Stimulated activated CD8-positive, alpha-beta memory T cell treated with anti-CD3 and anti-CD28 coated beads, Interleukin-12 subunit alpha, Interleukin-12 subunit beta, amount 100 ng/mL, for 4 hours (primary cell): ENCODE data around the gene MC1R.
A peak's percentile ranks its signal among the peaks of the same experiment; 100 is the strongest.
"Not testable (repeated sequence)": the region's sequence is repeated elsewhere in the genome, so short reads cannot be mapped to it uniquely, and the experiment has no call there.

Source experiments
- DNase-seq: peaks from one replicate; pipeline ENCODE4 v3.0.0-alpha.2; 2020; ENCODE audit warnings: low read depth

The MC1R gene

DNA sequence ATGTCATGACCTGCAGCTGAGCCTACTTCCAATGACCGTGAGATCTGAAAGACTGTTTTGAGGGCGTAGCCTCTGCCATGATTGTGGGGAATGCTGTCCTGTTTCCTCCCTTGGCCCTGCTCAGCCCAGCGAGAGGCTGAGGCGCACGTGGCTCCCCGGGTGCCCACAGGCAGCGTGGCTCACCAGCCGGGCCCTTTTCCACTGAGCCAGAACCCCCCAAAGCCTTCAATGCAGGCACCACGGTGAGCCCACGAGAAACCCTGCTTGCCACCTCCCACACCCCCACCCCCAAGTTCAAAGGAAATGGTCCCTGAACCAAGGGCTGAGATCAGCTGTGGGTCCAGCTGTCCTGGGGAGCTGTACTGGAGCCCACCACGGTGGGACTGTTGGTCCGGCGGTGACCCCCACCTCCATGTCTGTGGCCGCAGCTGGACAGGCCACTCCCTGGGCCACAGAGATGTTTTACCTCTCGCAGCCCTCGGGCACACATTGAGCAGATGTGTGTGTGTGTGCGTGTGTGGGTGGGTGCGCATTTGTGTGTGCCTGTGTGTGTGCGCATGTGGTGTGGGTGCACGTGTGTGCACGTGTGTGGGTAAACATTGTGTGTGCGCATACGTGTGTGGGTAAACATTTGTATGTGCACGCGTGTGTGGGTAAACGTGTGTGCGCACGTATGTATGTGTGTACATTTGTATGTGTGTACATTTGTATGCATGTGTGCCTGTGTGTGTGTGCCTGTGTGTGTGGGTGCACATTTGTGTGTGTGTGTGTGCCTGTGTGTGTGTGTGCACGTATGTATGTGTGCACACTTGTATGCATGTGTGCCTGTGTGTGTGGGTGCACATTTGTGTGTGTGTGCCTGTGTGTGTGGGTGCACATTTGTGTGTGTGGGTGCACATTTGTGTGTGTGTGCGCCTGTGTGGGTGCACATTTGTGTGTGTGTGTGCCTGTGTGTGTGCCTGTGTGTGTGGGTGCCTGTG lies 5.0 kb upstream of the MC1R start:
- DNase-seq = no peak

GRCh38 chr16:89914642-89915285 lies 3.9 kb upstream of the MC1R start:
- not testable (repeated sequence) for DNase-seq

- DNase-seq = no peak
Observed at GRCh38 chr16:89915303-89916232, 3.1 kb upstream of the MC1R start.

DNA sequence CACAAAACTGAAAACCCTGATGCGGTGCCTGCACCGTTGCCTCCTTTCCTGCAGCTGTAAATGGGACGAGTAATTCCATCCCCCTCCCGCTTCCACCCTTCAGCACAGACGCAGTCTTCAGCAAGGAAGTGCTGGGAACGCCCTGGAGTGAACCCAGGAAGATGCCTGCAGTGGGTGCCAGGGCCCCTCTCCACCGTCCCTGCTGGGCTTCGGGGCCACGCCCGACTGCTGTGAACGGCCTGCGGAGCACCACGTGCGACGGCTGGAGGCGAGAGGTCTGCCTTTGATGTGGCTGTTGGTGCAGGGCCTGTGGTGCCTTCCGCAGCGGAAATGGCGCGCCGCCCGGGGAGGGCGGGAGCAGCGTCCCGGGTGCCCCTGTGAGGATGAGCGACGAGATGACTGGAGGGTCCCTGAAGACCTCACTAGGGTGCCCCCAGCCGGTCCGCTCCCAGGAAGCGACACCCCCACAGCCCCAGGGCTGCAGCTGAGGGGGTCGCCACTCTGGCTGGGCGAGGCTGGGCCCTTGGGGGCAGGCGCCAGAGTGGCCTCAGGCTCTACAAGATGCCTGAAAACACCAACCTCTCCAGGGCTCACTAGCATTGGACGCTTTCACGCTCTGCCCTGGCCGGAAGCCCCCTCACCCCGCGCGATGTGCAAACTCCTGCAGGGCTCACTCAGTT lies 749 bp upstream of the MC1R start:
- peak; percentile 64 for DNase-seq

GRCh38 chr16:89919535-89920406 lies 1.1 kb downstream of the MC1R start:
- DNase-seq = no peak

GRCh38 chr16:89920723-89921122 lies 2.1 kb downstream of the MC1R start:
- DNase-seq = no peak

GRCh38 chr16:89921131-89921701 lies 2.6 kb downstream of the MC1R start:
- DNase-seq = no peak

DNA sequence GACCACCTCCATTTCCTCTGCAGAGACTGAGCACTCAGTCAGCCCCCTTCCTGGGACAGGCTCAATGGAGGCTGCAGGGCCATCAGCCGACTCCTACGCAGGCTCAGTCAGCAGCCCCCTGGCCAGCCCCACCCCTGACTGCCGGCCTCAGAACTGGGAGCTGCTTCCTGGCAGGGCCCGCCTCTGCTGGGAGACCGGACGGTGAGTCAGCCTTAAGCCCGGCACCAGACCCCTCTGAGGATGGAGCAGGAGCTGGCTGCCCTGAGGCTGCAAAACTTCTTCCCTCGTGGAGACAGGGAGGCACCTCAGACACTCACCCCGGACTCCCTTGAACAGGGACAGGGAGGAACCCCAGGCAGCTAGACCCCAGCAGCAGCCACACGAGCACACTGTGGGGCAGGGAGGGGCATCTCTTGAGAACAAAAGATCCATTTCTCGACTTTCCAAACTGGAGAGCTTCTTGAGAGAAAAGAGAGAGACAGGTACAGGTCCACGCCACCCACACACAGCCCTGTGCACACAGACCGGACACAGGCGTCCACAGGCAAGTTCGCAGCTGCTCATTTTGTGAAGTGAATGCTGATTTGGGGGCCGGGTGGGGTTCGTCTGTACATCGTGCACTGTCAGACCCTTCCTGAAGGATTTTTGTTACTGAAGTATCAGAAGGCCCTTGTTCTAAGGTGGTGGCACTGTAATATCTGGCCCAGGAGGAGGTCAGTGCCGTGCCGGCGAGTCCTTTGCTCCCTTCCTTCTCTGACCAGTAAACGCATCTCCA lies 3.2 kb downstream of the MC1R start:
- DNase-seq = no peak

GRCh38 chr16:89922477-89922883 lies 3.8 kb downstream of the MC1R start:
- DNase-seq = no peak

DNA sequence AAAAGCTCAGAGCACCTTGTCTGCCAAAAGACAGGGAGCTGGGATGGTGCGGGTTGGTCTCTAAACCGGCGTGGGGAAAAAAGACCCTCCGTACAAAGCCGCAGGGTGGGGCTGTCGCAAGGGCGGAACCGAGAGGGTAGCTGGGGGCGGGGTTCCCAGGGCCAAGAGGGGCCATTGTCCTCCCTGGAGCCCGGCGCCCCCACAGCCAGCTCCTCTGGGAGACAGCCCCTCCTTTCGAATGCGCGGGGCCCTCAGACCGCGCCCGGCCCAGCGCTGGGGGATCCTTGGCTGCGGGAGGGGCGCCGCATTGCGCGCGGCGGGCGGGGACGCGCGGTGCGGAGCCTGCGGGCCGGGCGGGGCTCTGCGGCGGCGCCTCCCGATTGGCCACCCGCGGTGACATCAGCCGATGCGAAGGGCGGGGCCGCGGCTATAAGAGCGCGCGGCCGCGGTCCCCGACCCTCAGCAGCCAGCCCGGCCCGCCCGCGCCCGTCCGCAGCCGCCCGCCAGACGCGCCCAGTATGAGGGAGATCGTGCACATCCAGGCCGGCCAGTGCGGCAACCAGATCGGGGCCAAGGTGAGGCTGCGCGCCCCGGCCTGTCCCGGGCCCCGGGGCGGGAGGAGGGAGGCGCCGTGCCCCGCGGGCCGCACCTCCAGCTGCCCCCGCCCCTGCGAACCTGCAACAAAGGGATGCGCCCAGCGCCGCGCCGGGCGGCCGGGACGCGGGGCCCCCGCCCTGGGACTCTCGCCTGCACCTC lies 4.4 kb downstream of the MC1R start, which contains the start of gene TUBB3:
TSS of gene TUBB3 (plus strand) at position 459 of the 756 bp plus-strand sequence. CDS start at position 519, 60 bp downstream.
- DNase-seq = no peak

DNA sequence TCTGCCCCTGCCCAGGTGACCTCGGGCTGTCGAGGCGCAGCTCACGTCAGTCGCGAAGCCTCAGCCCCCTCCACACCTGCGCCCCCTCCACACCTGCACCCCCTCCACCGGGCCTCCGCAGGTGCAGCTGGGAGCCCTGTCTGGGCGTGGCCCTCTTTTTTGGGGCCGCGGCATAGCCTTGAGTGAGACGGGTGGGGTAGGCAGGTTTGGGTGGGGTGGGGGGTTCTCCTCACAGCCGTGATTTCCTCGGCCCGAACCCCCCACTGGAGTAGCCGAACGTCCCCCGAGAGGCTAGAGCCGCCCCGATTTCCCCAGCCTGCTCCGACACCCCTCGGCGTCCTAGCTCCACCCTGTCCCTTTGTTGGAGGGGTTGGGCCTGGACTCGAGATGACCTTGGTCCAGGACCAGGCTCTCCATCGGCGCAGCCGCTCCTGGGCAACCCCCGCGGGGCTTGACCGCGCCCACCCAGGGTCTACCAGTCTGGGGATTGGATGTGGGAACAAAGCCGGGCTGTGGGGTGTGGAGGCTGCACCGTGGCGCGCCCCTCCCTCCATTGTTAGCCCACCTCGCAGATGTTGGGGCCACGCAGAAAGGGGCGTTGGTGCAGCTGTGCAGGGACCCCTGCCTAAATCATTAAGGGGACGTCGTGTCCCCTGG lies 5.1 kb downstream of the MC1R start:
- DNase-seq = no peak

DNA sequence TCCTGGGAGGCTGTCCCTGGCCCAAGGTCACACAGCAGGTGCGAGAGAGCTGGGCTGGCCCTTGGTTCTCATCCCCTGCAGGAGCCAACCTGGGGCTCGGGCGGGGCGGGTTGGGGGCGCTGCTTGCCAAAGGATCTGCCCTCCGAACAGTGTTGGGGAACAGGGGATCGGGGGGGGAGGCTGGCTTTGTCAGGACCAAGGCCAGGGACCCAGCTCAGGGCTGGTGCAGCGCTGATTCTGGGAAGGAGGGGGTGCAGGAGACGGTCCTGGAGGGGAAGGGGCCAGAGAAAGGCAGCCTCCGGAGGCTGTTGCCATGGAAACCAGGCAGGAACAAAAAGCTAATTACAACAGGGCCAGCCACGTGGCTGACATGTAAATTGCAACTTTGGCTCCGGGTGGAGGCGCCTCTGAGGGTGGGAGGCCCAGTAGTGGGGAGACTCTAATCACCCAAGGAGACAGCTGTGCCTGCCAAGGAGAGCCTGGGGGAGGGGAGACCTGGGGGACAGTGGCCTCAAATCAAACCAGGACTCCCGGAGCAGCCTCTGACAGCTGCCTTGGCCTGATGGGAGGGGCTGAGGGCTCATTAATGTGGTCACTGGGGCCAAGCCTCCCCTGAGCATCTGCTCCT lies 5.7 kb downstream of the MC1R start:
- DNase-seq = no peak

GRCh38 chr16:89924925-89925307 lies 6.3 kb downstream of the MC1R start:
- DNase-seq = no peak

DNA sequence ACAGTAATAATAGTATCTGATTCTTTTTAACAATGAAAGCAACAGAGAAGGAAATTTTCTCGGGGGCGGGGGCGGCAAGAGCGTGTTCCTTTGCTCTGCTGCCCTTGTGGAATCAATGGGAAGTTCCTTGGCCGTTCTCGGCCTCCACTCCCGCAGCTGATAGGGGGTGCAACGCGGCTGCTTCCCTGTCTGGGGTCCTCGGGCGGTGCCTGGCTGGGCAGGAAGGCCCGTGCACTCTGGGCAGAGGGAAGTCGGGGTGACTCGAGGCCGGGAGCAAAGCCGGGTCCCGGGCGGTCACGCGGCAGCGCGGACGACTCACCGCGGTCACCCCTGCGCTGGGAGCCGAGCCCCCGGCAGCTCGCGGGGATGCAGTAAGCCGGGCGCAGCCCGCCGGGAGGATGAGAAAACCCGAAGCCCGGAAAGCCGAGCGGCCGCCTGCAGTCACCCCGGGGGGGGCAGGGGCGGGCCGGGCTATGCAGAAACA lies 7.0 kb downstream of the MC1R start:
- no peak for DNase-seq

GRCh38 chr16:89931305-89931896 lies 12.7 kb downstream of the MC1R start:
- no peak for DNase-seq

DNA sequence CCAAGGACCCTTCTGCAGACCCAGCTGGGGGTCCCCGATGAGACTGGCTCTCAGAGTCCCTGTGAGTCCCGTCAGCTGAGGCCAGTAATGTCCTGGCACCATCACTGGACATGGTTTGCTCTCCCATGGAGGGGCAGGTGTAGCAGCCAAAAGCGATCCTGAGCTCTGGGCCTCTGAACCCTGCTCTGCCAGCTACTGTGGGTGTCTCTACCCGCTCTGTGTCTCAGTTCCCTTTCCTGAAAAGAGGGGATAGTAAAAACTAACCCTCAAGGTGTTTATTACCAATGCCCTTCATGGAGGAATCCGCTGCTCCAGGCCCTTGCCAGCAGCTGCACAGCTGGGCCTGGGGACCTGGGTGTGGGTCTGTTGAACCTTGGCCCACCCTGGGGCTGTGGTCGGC lies 13.3 kb downstream of the MC1R start:
- no peak for DNase-seq

- DNase-seq = not testable (repeated sequence)
Observed at GRCh38 chr16:89934019-89934418, 15.4 kb downstream of the MC1R start.
